GM12878 (cell line): ENCODE measurements around the gene SYN1. TPM values are rescaled to one million over a fixed set of nuclear protein-coding genes. Genes with fewer than 3 reads are reported as not detected.

ENCODE experiments used
- ATAC-seq: fragments of 200-7000 bp; cut with Tn5 transposase; 3 replicates; pipeline ENCODE4 v1.9.1; 2020; ENCODE audit warnings: mild to moderate bottlenecking, moderate library complexity
- BruUV-seq: library from RNA; stranded (reverse); fragments of 400-500 nt; replicated peaks from 2 replicates; lab custom pipeline; 2021; lab: Mats Ljungman, UMichigan
- CTCF ChIA-PET: fragments of 300-600 bp; sonication (Branson Sonifier 250); formaldehyde crosslinking; extraction: SDS; loops from one replicate; lab custom pipeline; 2021; ENCODE audit warnings: inconsistent platforms; lab: Yijun Ruan, JAX
- POLR2A ChIA-PET: fragments of 350-600 bp; formaldehyde crosslinking; extraction: SDS; loops from one replicate; lab custom pipeline; 2021; ENCODE audit warnings: inconsistent platforms; lab: Charles Lee
- RAD21 ChIA-PET: fragments of 300-600 bp; sonication (Branson Sonifier 250); formaldehyde crosslinking; loops from one replicate; lab custom pipeline; 2023; ENCODE audit warnings: antibody characterized with exemption; ENCODE audit not compliant: unreplicated experiment; lab: Charles Lee
- SMC1A ChIA-PET: fragments of 300-600 bp; sonication (Branson Sonifier 250); formaldehyde crosslinking; loops from one replicate; lab custom pipeline; 2023; ENCODE audit not compliant: unreplicated experiment, uncharacterized antibody; lab: Charles Lee
- DNase-seq: peaks from one replicate; pipeline ENCODE4 v3.0.0-alpha.2; 2011; ENCODE audit warnings: low read depth, low spot score
- FAIRE-seq: peaks from 3 replicates; lab custom pipeline; 2011; peaks lifted over from hg19 to GRCh38; lab: Jason Lieb, UNC
- H2AFZ ChIP-seq: 2 replicates; pipeline ENCODE4 v1.6.0; 2011; ENCODE audit warnings: low read depth, low read length, control low read depth; ENCODE audit not compliant: control insufficient read depth
- H3K27ac ChIP-seq: 2 replicates; pipeline ENCODE4 v1.5.1; 2011; ENCODE audit warnings: control low read depth; ENCODE audit not compliant: control insufficient read depth, insufficient read depth
- H3K27me3 ChIP-seq, 2 experiments: replicated peaks in 1 of 2; 2 replicates each; pipeline versions ENCODE4 v1.6.0 to v1.6.1; 2011; ENCODE audit warnings: low read length in 1 of 2; ENCODE audit not compliant: control insufficient read depth in 2 of 2, insufficient read depth in 2 of 2
- H3K36me3 ChIP-seq, 2 experiments: 2 replicates each; pipeline ENCODE4 v1.5.1; 2011; ENCODE audit warnings: low read length in 1 of 2; ENCODE audit not compliant: control insufficient read depth in 2 of 2, insufficient read depth in 2 of 2
- H3K4me1 ChIP-seq: 2 replicates; pipeline ENCODE4 v1.6.1; 2011; ENCODE audit warnings: mild to moderate bottlenecking, low read length, moderate library complexity, mixed read lengths; ENCODE audit not compliant: control insufficient read depth, insufficient read depth
- H3K4me2 ChIP-seq: 2 replicates; pipeline ENCODE4 v1.6.0; 2011; ENCODE audit warnings: control low read depth; ENCODE audit not compliant: control insufficient read depth, insufficient read depth
- H3K4me3 ChIP-seq: fragments of 200-600 bp; sonication (generic); 2 replicates; pipeline ENCODE4 v1.5.1; 2016
- H3K79me2 ChIP-seq: 2 replicates; pipeline ENCODE4 v1.6.0; 2011; ENCODE audit warnings: low read length; ENCODE audit not compliant: control insufficient read depth, insufficient read depth
- H3K9ac ChIP-seq: 2 replicates; pipeline ENCODE4 v1.8.0; 2011; ENCODE audit warnings: low read length, control low read depth, mixed read lengths; ENCODE audit not compliant: control insufficient read depth, insufficient read depth
- H3K9me3 ChIP-seq: replicated peaks from 3 replicates; pipeline ENCODE4 v1.5.1; 2011; ENCODE audit warnings: mild to moderate bottlenecking, low read length; ENCODE audit not compliant: control insufficient read depth, insufficient read depth
- H4K20me1 ChIP-seq: 2 replicates; pipeline ENCODE4 v1.6.0; 2011; ENCODE audit not compliant: control insufficient read depth, insufficient read depth
- ATF7 ChIP-seq: fragments of 450-650 bp; IDR thresholded peaks from 2 replicates; pipeline ENCODE4 v1.6.1; 2016; ENCODE audit warnings: low read depth, mild to moderate bottlenecking
- CBX3 ChIP-seq: fragments of 200-600 bp; sonication (generic); IDR thresholded peaks from 2 replicates; pipeline ENCODE4 v1.6.1; 2016; ENCODE audit warnings: low read depth, borderline replicate concordance
- EP300 ChIP-seq, 2 experiments: fragments of 150-350 bp in 1 of 2; IDR thresholded peaks; 2 replicates each; pipeline ENCODE4 v1.6.1; 2011 to 2012; ENCODE audit warnings: low read depth in 2 of 2, low read length in 2 of 2, borderline replicate concordance in 1 of 2, improper control_type of control experiment in 1 of 2, inconsistent platforms in 1 of 2; ENCODE audit not compliant: control insufficient read depth in 1 of 2
- ESRRA ChIP-seq: IDR thresholded peaks from 2 replicates; pipeline ENCODE4 v1.6.1; 2012; ENCODE audit warnings: mild to moderate bottlenecking, low read length, improper control_type of control experiment
- FOXK2 ChIP-seq: fragments of 450-650 bp; IDR thresholded peaks from 2 replicates; pipeline ENCODE4 v1.6.1; 2017; ENCODE audit warnings: mild to moderate bottlenecking, moderate library complexity
- KDM1A ChIP-seq: fragments of 200-600 bp; sonication (generic); IDR thresholded peaks from 2 replicates; pipeline ENCODE4 v1.6.1; 2016; ENCODE audit warnings: borderline replicate concordance
- NR2C2 ChIP-seq: IDR thresholded peaks from 2 replicates; pipeline ENCODE4 v1.6.1; 2011; ENCODE audit warnings: borderline replicate concordance, low read depth; ENCODE audit not compliant: control insufficient read depth, insufficient read length
- POLR2AphosphoS5 ChIP-seq: IDR thresholded peaks from 2 replicates; pipeline ENCODE4 v1.6.1; 2011; ENCODE audit warnings: mild to moderate bottlenecking, low read length, inconsistent platforms
- POU2F2 ChIP-seq: IDR thresholded peaks from 3 replicates; pipeline ENCODE4 v1.6.1; 2011; ENCODE audit warnings: low read depth, mild to moderate bottlenecking, low read length, borderline replicate concordance
- RELA ChIP-seq: fragments of 450-650 bp; IDR thresholded peaks from 2 replicates; pipeline ENCODE4 v1.8.0; 2014; ENCODE audit warnings: borderline replicate concordance; ENCODE audit not compliant: partially characterized antibody
- TCF12 ChIP-seq: IDR thresholded peaks from 2 replicates; pipeline ENCODE4 v1.6.1; 2011; ENCODE audit warnings: low read depth, mild to moderate bottlenecking, low read length
- TCF3 ChIP-seq: IDR thresholded peaks from 2 replicates; pipeline ENCODE4 v1.6.1; 2012; ENCODE audit warnings: low read depth, mild to moderate bottlenecking, low read length, borderline replicate concordance; ENCODE audit not compliant: insufficient read depth
- YBX1 ChIP-seq: fragments of 450-650 bp; IDR thresholded peaks from 2 replicates; pipeline ENCODE4 v1.6.1; 2016; ENCODE audit warnings: antibody characterized with exemption
- YY1 ChIP-seq: IDR thresholded peaks from 2 replicates; pipeline ENCODE4 v1.6.1; 2011; ENCODE audit warnings: low read depth, mild to moderate bottlenecking, low read length
- ZNF687 ChIP-seq: fragments of 450-650 bp; IDR thresholded peaks from 2 replicates; pipeline ENCODE4 v1.6.1; 2017; ENCODE audit warnings: mild to moderate bottlenecking, moderate library complexity
- WGBS: methylation state at CpG from one replicate; pipeline ENCODE4 v1.1.6; 2016; ENCODE audit warnings: low lambda C conversion rate; ENCODE audit not compliant: insufficient replicate concordance, insufficient coverage; ENCODE audit errors: missing lambda C conversion rate; 5-methylcytosine and 5-hydroxymethylcytosine counted together
- in situ Hi-C: fragments of 300-500 bp; cut with MboI; formaldehyde crosslinking; loops from 9 replicates; pipeline ENCODE4 v1.14.3; 2018; ENCODE audit warnings: mixed read lengths
- intact Hi-C: fragments of 100-400 bp; cut with micrococcal nuclease; formaldehyde crosslinking; loops from one replicate; pipeline ENCODE4 v1.14.2; 2022; ENCODE audit not compliant: unreplicated experiment
- polyA plus RNA-seq, 11 experiments: library from polyadenylated mRNA; depleted of rRNA in 4 of 11; unstranded in 6 of 11; stranded (reverse) in 5 of 11; fragments of >200 nt; fragmentation: Nextera tagmentation in 4 of 11; fragmentation: Illumina TruSeq in 1 of 11; extraction: Ambion mirVana in 4 of 11; extraction: Trizol in 1 of 11; gene quantifications; 1 replicate in 1 of 11; 2 replicates in 10 of 11; pipeline versions ENCODE4 v1.2.1 to v1.2.3, GENCODE V29; 2011 to 2016; ENCODE audit warnings: inconsistent platforms in 2 of 11, missing spikeins in 2 of 11, low read depth in 1 of 11
- total RNA-seq, 4 experiments: library from RNA; depleted of rRNA in 3 of 4; stranded (reverse); fragments of >200 nt in 3 of 4; fragmentation: Illumina TruSeq in 1 of 4; extraction: Trizol in 1 of 4; gene quantifications; 2 replicates each; pipeline versions ENCODE4 v1.2.1 to v1.2.3, GENCODE V29; 2013 to 2021
- TF ChIP-seq, protein P1 (sequence below): IDR thresholded peaks from 2 replicates; pipeline ENCODE4 v1.6.1; 2012; ENCODE audit warnings: improper control_type of control experiment, low read depth, low read length; ENCODE audit not compliant: insufficient replicate concordance

The SYN1 gene
- total and polyA plus RNA-seq, 10 of the 15 experiments (the other 5 are each of a cell fraction or from before 2014, with no cell fraction given): 0.09 to 0.57 (median 0.16) TPM; not detected in 3

GRCh38 chrX:47593522-47593921, 26.1 kb downstream of the SYN1 start (continued):
- TF ChIP-seq POU2F2 (no peak), TCF12 (no peak), ESRRA (no peak), POLR2AphosphoS5 (no peak)
- TF ChIP-seq, all 136 proteins: peak for 0

DNA sequence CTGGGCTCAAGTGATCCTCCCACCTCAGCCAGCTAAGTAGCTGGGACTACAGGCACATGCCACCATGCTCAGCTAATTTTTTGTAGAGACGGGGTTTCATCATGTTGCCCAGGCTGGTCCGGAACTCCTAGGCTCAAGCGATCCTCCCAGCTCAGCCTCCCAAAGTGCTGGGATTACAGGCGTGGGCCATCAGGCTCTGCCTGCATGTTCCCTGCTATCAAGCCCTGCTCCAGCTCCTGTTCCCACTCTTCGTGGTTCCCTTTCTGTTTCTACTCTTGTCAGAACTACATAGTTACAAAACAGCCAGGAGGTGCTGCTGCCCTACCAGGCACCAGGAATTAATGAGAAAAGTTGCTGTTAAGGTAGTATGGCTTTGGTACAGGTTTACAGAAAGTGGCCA, 28.7 kb downstream of the SYN1 start:
- H3K79me2 ChIP-seq: no peaks in the 10 kb centered on the region
- no peak for TF ChIP-seq EP300 (IDR thresholded peaks at IDR 0.05; ENCODE audit: borderline replicate concordance in 1 of 2, control insufficient read depth in 1 of 2, low read depth in 2 of 2, low read length in 2 of 2)
- no peak for TF ChIP-seq ZNF687
- TF ChIP-seq FOXK2: no peak
- TF ChIP-seq, protein P1, sequence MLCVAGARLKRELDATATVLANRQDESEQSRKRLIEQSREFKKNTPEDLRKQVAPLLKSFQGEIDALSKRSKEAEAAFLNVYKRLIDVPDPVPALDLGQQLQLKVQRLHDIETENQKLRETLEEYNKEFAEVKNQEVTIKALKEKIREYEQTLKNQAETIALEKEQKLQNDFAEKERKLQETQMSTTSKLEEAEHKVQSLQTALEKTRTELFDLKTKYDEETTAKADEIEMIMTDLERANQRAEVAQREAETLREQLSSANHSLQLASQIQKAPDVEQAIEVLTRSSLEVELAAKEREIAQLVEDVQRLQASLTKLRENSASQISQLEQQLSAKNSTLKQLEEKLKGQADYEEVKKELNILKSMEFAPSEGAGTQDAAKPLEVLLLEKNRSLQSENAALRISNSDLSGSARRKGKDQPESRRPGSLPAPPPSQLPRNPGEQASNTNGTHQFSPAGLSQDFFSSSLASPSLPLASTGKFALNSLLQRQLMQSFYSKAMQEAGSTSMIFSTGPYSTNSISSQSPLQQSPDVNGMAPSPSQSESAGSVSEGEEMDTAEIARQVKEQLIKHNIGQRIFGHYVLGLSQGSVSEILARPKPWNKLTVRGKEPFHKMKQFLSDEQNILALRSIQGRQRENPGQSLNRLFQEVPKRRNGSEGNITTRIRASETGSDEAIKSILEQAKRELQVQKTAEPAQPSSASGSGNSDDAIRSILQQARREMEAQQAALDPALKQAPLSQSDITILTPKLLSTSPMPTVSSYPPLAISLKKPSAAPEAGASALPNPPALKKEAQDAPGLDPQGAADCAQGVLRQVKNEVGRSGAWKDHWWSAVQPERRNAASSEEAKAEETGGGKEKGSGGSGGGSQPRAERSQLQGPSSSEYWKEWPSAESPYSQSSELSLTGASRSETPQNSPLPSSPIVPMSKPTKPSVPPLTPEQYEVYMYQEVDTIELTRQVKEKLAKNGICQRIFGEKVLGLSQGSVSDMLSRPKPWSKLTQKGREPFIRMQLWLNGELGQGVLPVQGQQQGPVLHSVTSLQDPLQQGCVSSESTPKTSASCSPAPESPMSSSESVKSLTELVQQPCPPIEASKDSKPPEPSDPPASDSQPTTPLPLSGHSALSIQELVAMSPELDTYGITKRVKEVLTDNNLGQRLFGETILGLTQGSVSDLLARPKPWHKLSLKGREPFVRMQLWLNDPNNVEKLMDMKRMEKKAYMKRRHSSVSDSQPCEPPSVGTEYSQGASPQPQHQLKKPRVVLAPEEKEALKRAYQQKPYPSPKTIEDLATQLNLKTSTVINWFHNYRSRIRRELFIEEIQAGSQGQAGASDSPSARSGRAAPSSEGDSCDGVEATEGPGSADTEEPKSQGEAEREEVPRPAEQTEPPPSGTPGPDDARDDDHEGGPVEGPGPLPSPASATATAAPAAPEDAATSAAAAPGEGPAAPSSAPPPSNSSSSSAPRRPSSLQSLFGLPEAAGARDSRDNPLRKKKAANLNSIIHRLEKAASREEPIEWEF: no peak
- no peak for TF ChIP-seq RELA
- TF ChIP-seq KDM1A: no peak
- no peak for TF ChIP-seq YBX1
- no peak for TF ChIP-seq CBX3
- no peak for TF ChIP-seq ATF7
- TF ChIP-seq TCF3: no peak
- TF ChIP-seq NR2C2: no peak
- TF ChIP-seq YY1: no peak

More for the DNA sequence above, 28.7 kb downstream of the SYN1 start:
- Histone ChIP-seq H3K4me2 (no peak overlapping the region), H3K4me3 (no peak overlapping the region), H3K4me1 (no peaks in the 10 kb centered on the region), H3K9me3 (no peaks in the 10 kb centered on the region), H3K27me3 (no peaks in the 10 kb centered on the region), H3K27ac (no peak overlapping the region), H2AFZ (no peak overlapping the region), H3K36me3 (no peaks in the 10 kb centered on the region), H4K20me1 (no peaks in the 10 kb centered on the region), H3K9ac (no peak overlapping the region)
- in situ Hi-C loops: no loop called here
- no peak for ATAC-seq
- BruUV-seq: no TSS peak
- DNase-seq: no peak
- SMC1A ChIA-PET: no interaction called here
- CTCF ChIA-PET: no interaction called here
- no peak for FAIRE-seq
- intact Hi-C loops: no loop called here
- RAD21 ChIA-PET: no interaction called here
- 44% methylated on average over 5 of the region's 5 CpGs for WGBS
- POLR2A ChIA-PET: no interaction called here
